K562 (cell line): ENCODE measurements around the gene TRPM2. TPM values are rescaled to one million over a fixed set of nuclear protein-coding genes. Genes with fewer than 3 reads are reported as not detected.

Experiments used
- ATAC-seq: fragments of 200-7000 bp; cut with Tn5 transposase; 3 replicates; pipeline ENCODE4 v1.9.1; 2020; ENCODE audit warnings: moderate library complexity
- BruUV-seq: library from RNA; stranded (reverse); fragments of 400-500 nt; replicated peaks from 2 replicates; lab custom pipeline; 2021; lab: Mats Ljungman, UMichigan
- CTCF ChIA-PET: fragments of 300-600 bp; formaldehyde crosslinking; extraction: SDS; loops from one replicate; lab custom pipeline; 2021; ENCODE audit warnings: low intra/inter-chr PET ratio; lab: Yijun Ruan, JAX
- POLR2A ChIA-PET: fragments of 300-600, 350-650 bp; sonication (Branson Sonifier 250); formaldehyde crosslinking; extraction: SDS; loops from one replicate; lab custom pipeline; 2021; ENCODE audit warnings: antibody characterized with exemption, inconsistent platforms; lab: Yijun Ruan, JAX
- DNase-seq, 4 experiments: peaks; one replicate each; pipeline versions ENCODE4 v3.0.0 to v3.0.0-alpha.2; 2011 to 2018; ENCODE audit warnings: low spot score in 3 of 4, mixed read lengths in 3 of 4; ENCODE audit errors: extremely low read depth in 1 of 4
- FAIRE-seq: peaks from 2 replicates; lab custom pipeline; 2011; peaks lifted over from hg19 to GRCh38; lab: Jason Lieb, UNC
- H2AFZ ChIP-seq: 2 replicates; pipeline ENCODE4 v1.6.0; 2011; ENCODE audit warnings: low read depth, low read length, control low read depth, inconsistent platforms
- H3K27ac ChIP-seq: fragments of 200-600 bp; 3 replicates; pipeline ENCODE4 v1.8.0; 2011; ENCODE audit warnings: low read depth, mild to moderate bottlenecking, control low read depth, inconsistent platforms, low read length, moderate library complexity, mixed read lengths; ENCODE audit errors: extremely low read depth
- H3K27me3 ChIP-seq, 2 experiments: fragments of 300-600 bp in 1 of 2; 2 replicates in 1 of 2; 3 replicates in 1 of 2; pipeline versions ENCODE4 v1.6.0 to v1.8.0; 2011; ENCODE audit warnings: inconsistent platforms in 2 of 2, low read length in 2 of 2, mild to moderate bottlenecking in 1 of 2, mixed read lengths in 1 of 2, moderate library complexity in 1 of 2; ENCODE audit not compliant: control insufficient read depth in 2 of 2, insufficient read depth in 2 of 2
- H3K36me3 ChIP-seq: fragments of 300-600 bp; 3 replicates; pipeline ENCODE4 v1.8.0; 2011; ENCODE audit warnings: mild to moderate bottlenecking, low read length, inconsistent platforms; ENCODE audit not compliant: control insufficient read depth, insufficient read depth
- H3K4me1 ChIP-seq, 2 experiments: fragments of 200-600 bp in 1 of 2; replicated peaks in 1 of 2; 2 replicates in 1 of 2; 3 replicates in 1 of 2; pipeline versions ENCODE4 v1.5.1 to v1.8.0; 2011; ENCODE audit warnings: inconsistent platforms in 2 of 2, low read length in 2 of 2, mild to moderate bottlenecking in 1 of 2, mixed read lengths in 1 of 2, moderate library complexity in 1 of 2; ENCODE audit not compliant: control insufficient read depth in 2 of 2, insufficient read depth in 2 of 2
- H3K4me2 ChIP-seq: 2 replicates; pipeline ENCODE4 v1.6.1; 2011; ENCODE audit warnings: low read length, control low read depth, inconsistent platforms, mixed read lengths; ENCODE audit not compliant: insufficient read depth
- H3K4me3 ChIP-seq: fragments of 200-600 bp; sonication (generic), shearing (Covaris generic); 2 replicates; pipeline ENCODE4 v1.5.1; 2016; ENCODE audit warnings: control low read depth, inconsistent platforms
- H3K79me2 ChIP-seq: fragments of 200-600 bp; 3 replicates; pipeline ENCODE4 v1.8.0; 2011; ENCODE audit warnings: low read length, inconsistent platforms; ENCODE audit not compliant: control insufficient read depth, insufficient read depth
- H3K9ac ChIP-seq, 2 experiments: 2 replicates each; pipeline versions ENCODE4 v1.6.0 to v1.6.1; 2011; ENCODE audit warnings: low read depth in 2 of 2, low read length in 2 of 2, control low read depth in 1 of 2, inconsistent platforms in 1 of 2, mild to moderate bottlenecking in 1 of 2, mixed read lengths in 1 of 2; ENCODE audit not compliant: insufficient read depth in 1 of 2
- H3K9me1 ChIP-seq: one replicate; pipeline ENCODE4 v1.6.0; 2011; ENCODE audit warnings: inconsistent platforms, mild to moderate bottlenecking, low read length, moderate library complexity; ENCODE audit not compliant: control insufficient read depth, insufficient read depth
- H3K9me3 ChIP-seq: replicated peaks from 2 replicates; pipeline ENCODE4 v1.5.1; 2011; ENCODE audit warnings: low read depth, low read length, inconsistent platforms; ENCODE audit not compliant: control insufficient read depth, insufficient read depth
- H4K20me1 ChIP-seq: replicated peaks from 2 replicates; pipeline ENCODE4 v1.6.1; 2011; ENCODE audit warnings: low read length, inconsistent platforms, mixed read lengths; ENCODE audit not compliant: control insufficient read depth, insufficient read depth
- CXXC5 ChIP-seq: fragments of 250-450 bp; sonication (Bioruptor Pico); IDR thresholded peaks from 2 replicates; pipeline ENCODE4 v1.8.0; 2022; ENCODE audit warnings: inconsistent platforms, mild to moderate bottlenecking, moderate library complexity
- RBM25 ChIP-seq: fragments of 200-400 bp; formaldehyde crosslinking; IDR thresholded peaks from 2 replicates; pipeline ENCODE4 v1.6.1; 2018; ENCODE audit warnings: low read length, low read depth, moderate library complexity; ENCODE audit not compliant: severe bottlenecking
- TRIM24 ChIP-seq, 2 experiments: fragments of 450-650 bp; IDR thresholded peaks; 2 replicates each; pipeline ENCODE4 v1.6.1; 2016
- ZNF41 ChIP-seq: fragments of 250-450 bp; sonication (Bioruptor Pico); conservative IDR thresholded peaks from 2 replicates; pipeline ENCODE4 v1.4.0; 2020; ENCODE audit warnings: mild to moderate bottlenecking
- WGBS: fragments of 100-300 bp; shearing (Covaris generic); methylation state at CpG from one replicate; pipeline ENCODE4 v1.1.6; 2016; ENCODE audit warnings: low coverage, mixed read lengths; ENCODE audit not compliant: insufficient coverage; ENCODE audit errors: missing lambda C conversion rate; 5-methylcytosine and 5-hydroxymethylcytosine counted together
- in situ Hi-C: fragments of 300-500 bp; cut with MboI; formaldehyde crosslinking; loops from 4 replicates; pipeline ENCODE4 v1.15.0; 2018; ENCODE audit warnings: inconsistent platforms, mixed read lengths
- intact Hi-C: fragments of 100-400 bp; cut with micrococcal nuclease; formaldehyde crosslinking; loops from 2 replicates; pipeline ENCODE4 v1.14.2; 2022
- polyA plus RNA-seq, 8 experiments: library from polyadenylated mRNA; depleted of rRNA in 4 of 8; stranded (reverse) in 5 of 8; unstranded in 3 of 8; fragments of >200 nt; fragmentation: Nextera tagmentation in 2 of 8; fragmentation: Illumina TruSeq in 1 of 8; extraction: Ambion mirVana in 2 of 8; extraction: Trizol in 1 of 8; gene quantifications; 2 replicates each; pipeline versions ENCODE4 v1.2.1 to v1.2.3, GENCODE V29; 2011 to 2014; ENCODE audit warnings: inconsistent platforms in 1 of 8, missing spikeins in 1 of 8
- total RNA-seq, 7 experiments: library from RNA; depleted of rRNA in 6 of 7; stranded (reverse); fragments of >200 nt in 6 of 7; fragmentation: Illumina TruSeq in 2 of 7; extraction: Trizol in 2 of 7; gene quantifications; 2 replicates each; pipeline versions ENCODE4 v1.2.1 to v1.2.3, GENCODE V29; 2011 to 2021; ENCODE audit warnings: low replicate concordance in 1 of 7

The TRPM2 gene
- total and polyA plus RNA-seq, 9 of the 15 experiments (the other 6 are each of a cell fraction or from before 2014, with no cell fraction given): 0.33 to 2.1 (median 0.98) TPM; not detected in 2

GRCh38 chr21:44423941-44424607 is 70.7 kb downstream of the TRPM2 start:
- WGBS: 2% methylated on average over 17 of the region's 17 CpGs
- no peak overlapping the region for H2AFZ ChIP-seq
- ATAC-seq (peak; percentile 22), FAIRE-seq (no peak)
- H3K79me2 ChIP-seq: no peaks in the 10 kb centered on the region
- intact Hi-C loops: no loop called here
- no peak overlapping the region for H3K4me3 ChIP-seq
- in situ Hi-C loops: no loop called here
- no peak overlapping the region for H3K27ac ChIP-seq
- H3K9ac ChIP-seq: no peak overlapping the region; a peak in 1 of 4 replicates
- H3K36me3 ChIP-seq: no peaks in the 10 kb centered on the region
- H3K9me3 ChIP-seq: peaks cover 3% of the 10 kb centered on the region
- peaks cover 0 to 43% of the 10 kb centered on the region in 2 experiments; a peak in 2 of 5 replicates for H3K4me1 ChIP-seq
- CTCF ChIA-PET: interaction anchor here (0.6 kb wide), 1 partner anchor 754 kb away, joined by 3 read pairs; no protein-coding TSS in a partner anchor
- no TSS peak for BruUV-seq
- no peaks in the 10 kb centered on the region for H4K20me1 ChIP-seq
- TF ChIP-seq ZNF41 (CRISPR knock-in tag): no peak
- TF ChIP-seq RBM25: no peak
- no peak for TF ChIP-seq TRIM24 (IDR thresholded peaks at IDR 0.05)
- TF ChIP-seq CXXC5 (CRISPR knock-in tag): no peak
- TF ChIP-seq, all 486 proteins: peak for 0
- Histone ChIP-seq H3K9me1 (no peaks in the 10 kb centered on the region), H3K4me2 (no peak overlapping the region), H3K27me3 (peaks cover 9 to 34% of the 10 kb centered on the region in 2 experiments; a peak in 3 of 5 replicates)
- POLR2A ChIA-PET: no interaction called here
- no peak for DNase-seq
